Spinal cord (tissue), 10 donors: Measurements from ENCODE around the gene ZNF473. TPM values are rescaled to one million over a fixed set of nuclear protein-coding genes. Genes with fewer than 3 reads are reported as not detected.
"Not testable (repeated sequence)": the region's sequence is repeated elsewhere in the genome, so short reads cannot be mapped to it uniquely, and the experiment has no call there.

Experiments used
- DNase-seq, 6 donors: peaks; one replicate each; pipeline versions ENCODE4 v3.0.0 to v3.0.0-alpha.2; 2013 to 2015; ENCODE audit warnings: low spot score in 6 of 6, low read depth in 4 of 6
- H3K27ac ChIP-seq: one replicate; pipeline ENCODE4 v1.5.1; 2013; ENCODE audit warnings: low read depth, low read length, control low read depth
- H3K27me3 ChIP-seq: one replicate; pipeline ENCODE4 v1.6.1; 2013; ENCODE audit warnings: low read length; ENCODE audit not compliant: control insufficient read depth, insufficient read depth
- H3K36me3 ChIP-seq: one replicate; pipeline ENCODE4 v1.6.1; 2013; ENCODE audit warnings: low read length; ENCODE audit not compliant: control insufficient read depth, insufficient read depth
- H3K4me1 ChIP-seq: one replicate; pipeline ENCODE4 v1.6.1; 2013; ENCODE audit warnings: low read length; ENCODE audit not compliant: control insufficient read depth, insufficient read depth
- H3K4me3 ChIP-seq: one replicate; pipeline ENCODE4 v1.5.1; 2013; ENCODE audit warnings: low read depth, low read length, control low read depth
- H3K9me3 ChIP-seq: one replicate; pipeline ENCODE4 v1.6.1; 2013; ENCODE audit warnings: low read length; ENCODE audit not compliant: control insufficient read depth, insufficient read depth
- WGBS: methylation state at CpG from one replicate; pipeline ENCODE4 v1.1.5; 2013; ENCODE audit warnings: missing lambda C conversion rate; ENCODE audit not compliant: insufficient coverage; 5-methylcytosine and 5-hydroxymethylcytosine counted together
- polyA plus RNA-seq, 2 donors: library from polyadenylated mRNA; unstranded; fragments of 120-200 nt; gene quantifications; one replicate each; pipeline ENCODE4 v1.2.1, GENCODE V29; 2013; ENCODE audit not compliant: insufficient read length in 2 of 2
- total RNA-seq, 2 donors: library from RNA; depleted of rRNA in 1 of 2; stranded (reverse); fragments of 120-200 nt in 1 of 2; fragments of >200 nt in 1 of 2; gene quantifications; one replicate each; pipeline versions ENCODE4 v1.2.3 to v1.2.4, GENCODE V29; 2013 to 2014
- donor health status: healthy.

Gene ZNF473
- total and polyA plus RNA-seq, 4 donors: 10.0 to 14.8 (median 14.0) TPM

DNA sequence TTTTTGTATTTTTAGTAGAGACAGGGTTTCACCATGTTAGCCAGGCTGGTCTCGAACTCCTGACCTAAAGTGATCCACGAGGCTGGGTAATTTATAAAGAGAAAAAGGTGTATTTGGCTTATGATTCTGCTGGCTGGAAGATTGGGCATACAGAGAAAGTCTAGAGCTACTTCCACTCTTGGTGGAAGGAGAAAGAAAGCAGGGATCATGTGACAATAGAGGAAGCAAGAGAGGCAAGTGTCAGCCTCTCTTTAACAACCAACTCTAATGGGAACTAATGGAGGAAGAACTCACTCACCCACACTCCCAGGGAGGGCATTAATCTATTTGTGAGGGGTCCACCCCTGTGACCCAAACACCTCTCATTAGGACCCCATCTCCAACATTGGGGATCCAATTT is 58.6 kb downstream of the ZNF473 start:
- not testable (repeated sequence) for H3K4me1 ChIP-seq, H3K27ac ChIP-seq, DNase-seq, H3K4me3 ChIP-seq, H3K27me3 ChIP-seq, H3K36me3 ChIP-seq, H3K9me3 ChIP-seq
- WGBS: 83% methylated on average over 2 of the region's 2 CpGs

DNA sequence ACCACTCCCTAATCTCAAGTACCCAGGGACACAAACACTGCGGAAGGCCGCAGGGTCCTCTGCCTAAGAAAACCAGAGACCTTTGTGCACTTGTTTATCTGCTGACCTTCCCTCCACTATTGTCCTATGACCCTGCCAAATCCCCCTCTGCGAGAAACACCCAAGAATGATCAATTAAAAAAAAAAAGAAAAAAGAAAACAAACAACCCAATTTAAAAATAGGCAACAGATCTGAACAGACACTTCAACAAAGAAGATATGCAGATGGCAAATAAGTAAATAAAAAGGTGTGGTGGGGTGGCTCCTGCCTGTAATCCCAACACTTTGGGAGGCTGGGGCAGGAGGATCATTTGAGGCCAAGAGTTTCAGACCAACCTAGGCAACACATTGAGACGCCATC is 61.3 kb downstream of the ZNF473 start:
- not testable (repeated sequence) for H3K9me3 ChIP-seq, DNase-seq, H3K4me3 ChIP-seq, H3K36me3 ChIP-seq, H3K27ac ChIP-seq, H3K4me1 ChIP-seq, H3K27me3 ChIP-seq
- no CpG with 5 or more reads among the region's 4 CpGs for WGBS

DNA sequence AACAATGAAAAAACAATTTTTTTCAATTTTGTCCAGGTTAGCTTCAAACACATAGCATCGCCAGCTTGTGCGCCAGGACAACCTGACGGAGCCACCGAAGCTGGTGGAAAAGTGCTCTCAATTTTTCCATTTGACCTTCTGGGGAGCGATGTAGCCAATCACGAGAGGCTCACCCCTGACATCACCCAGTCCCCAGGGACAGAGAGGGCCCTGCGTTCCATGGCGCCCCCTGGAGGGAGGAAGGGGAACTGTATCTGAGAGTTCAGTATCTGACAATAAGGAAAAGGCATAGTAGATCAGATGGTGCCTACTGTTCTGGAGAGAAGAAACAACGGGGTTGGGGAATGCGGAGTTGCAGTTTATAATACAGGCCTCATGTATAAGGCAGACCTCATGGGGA is 64.9 kb downstream of the ZNF473 start:
- DNase-seq, H3K36me3 ChIP-seq, H3K4me3 ChIP-seq, H3K4me1 ChIP-seq, H3K9me3 ChIP-seq, H3K27ac ChIP-seq, H3K27me3 ChIP-seq: not testable (repeated sequence)
- 60% methylated on average over 6 of the region's 10 CpGs for WGBS

DNA sequence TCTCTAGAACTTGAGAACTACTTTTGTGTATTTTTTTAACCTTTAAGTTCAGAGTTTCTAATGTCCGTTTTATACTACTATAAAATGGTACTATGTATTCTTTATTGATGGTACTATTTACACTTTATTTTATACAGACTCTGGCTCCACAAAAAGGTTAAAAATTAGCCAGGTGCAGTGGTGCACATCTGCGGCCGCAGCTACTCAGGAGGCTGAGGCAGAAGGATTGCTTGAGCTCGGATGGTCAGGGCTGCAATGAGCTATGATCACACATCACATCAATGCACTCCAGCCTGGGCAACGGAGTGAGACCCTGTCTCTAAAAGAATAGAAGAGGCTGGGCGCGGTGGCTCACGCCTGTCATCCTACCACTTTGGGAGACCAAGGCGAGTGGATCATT is 66.0 kb downstream of the ZNF473 start:
- DNase-seq, H3K4me1 ChIP-seq, H3K9me3 ChIP-seq, H3K36me3 ChIP-seq, H3K27ac ChIP-seq, H3K4me3 ChIP-seq, H3K27me3 ChIP-seq: not testable (repeated sequence)
- WGBS: 83% methylated on average over 2 of the region's 9 CpGs

DNA sequence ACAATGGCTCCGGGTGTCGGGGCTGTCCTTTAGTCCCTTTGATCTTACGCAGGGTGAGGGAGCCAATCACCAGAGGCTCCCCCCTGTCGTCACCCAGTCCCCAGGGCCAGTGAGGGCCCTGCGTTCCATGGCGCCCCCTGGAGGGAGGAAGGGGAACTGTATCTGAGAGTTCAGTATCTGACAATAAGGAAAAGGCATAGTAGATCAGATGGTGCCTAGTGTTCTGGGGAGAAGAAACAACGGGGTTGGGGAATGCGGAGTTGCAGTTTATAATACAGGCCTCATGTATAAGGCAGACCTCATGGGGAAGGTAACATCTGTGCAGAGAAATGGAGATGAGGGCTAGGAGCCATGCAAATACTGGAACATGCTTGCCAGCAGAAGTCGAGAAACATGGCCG is 66.8 kb downstream of the ZNF473 start:
- H3K27ac ChIP-seq, H3K27me3 ChIP-seq, H3K9me3 ChIP-seq, H3K36me3 ChIP-seq, H3K4me3 ChIP-seq, H3K4me1 ChIP-seq, DNase-seq: not testable (repeated sequence)
- no CpG with 5 or more reads among the region's 10 CpGs for WGBS

DNA sequence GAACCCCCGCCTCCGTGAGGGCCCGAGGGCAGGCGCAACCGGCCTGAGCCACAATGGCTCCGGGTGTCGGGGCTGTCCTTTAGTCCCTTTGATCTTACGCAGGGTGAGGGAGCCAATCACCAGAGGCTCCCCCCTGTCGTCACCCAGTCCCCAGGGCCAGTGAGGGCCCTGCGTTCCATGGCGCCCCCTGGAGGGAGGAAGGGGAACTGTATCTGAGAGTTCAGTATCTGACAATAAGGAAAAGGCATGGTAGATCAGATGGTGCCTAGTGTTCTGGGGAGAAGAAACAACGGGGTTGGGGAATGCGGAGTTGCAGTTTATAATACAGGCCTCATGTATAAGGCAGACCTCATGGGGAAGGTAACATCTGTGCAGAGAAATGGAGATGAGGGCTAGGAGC is 72.1 kb downstream of the ZNF473 start:
- H3K4me1 ChIP-seq, H3K36me3 ChIP-seq, H3K9me3 ChIP-seq, H3K27me3 ChIP-seq, H3K27ac ChIP-seq, DNase-seq, H3K4me3 ChIP-seq: not testable (repeated sequence)
- WGBS: no CpG with 5 or more reads among the region's 13 CpGs

DNA sequence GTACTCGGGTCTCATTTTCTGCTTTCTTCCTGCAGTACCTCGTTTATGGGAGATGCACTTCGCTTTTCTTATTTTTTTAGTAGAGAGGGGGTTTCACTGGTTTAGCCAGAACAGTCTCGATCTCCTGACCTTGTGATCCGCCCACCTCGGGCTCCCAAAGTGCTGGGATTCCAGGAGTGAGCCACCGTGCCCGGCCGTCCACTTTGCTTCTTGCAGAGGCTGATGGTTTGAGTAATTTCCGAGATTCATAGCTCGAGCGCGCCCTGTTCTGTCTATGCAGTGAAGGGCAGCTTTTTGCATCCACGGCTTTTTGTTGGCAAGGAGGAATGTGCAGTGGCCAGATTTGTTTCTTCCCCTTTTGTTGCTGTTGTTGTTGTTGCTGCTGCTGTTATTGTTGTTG is 73.1 kb downstream of the ZNF473 start:
- H3K27ac ChIP-seq, H3K4me1 ChIP-seq, DNase-seq, H3K4me3 ChIP-seq, H3K9me3 ChIP-seq, H3K36me3 ChIP-seq, H3K27me3 ChIP-seq: not testable (repeated sequence)
- WGBS: no CpG with 5 or more reads among the region's 14 CpGs

DNA sequence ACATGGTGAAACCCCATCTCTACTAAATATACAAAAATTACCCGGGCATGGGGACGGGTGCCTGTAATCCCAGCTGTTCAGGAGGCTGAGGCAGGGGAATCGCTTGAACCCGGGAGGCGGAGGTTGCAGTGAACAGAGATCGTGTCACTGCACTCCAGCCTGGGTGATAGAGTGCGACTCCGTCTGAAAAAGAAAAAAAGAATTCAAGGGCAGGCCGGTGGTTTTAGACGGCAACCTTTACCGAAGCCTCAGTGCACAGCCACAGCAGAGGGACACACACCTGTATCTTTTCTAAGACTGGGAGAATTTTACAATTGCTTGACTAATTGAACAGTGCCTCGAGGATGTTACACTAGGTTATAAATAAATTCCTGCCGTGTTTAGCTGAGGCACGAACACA is 73.9 kb downstream of the ZNF473 start:
- not testable (repeated sequence) for H3K27ac ChIP-seq, H3K4me1 ChIP-seq, H3K9me3 ChIP-seq, H3K36me3 ChIP-seq, DNase-seq, H3K27me3 ChIP-seq, H3K4me3 ChIP-seq
- WGBS: 74% methylated on average over 3 of the region's 14 CpGs

DNA sequence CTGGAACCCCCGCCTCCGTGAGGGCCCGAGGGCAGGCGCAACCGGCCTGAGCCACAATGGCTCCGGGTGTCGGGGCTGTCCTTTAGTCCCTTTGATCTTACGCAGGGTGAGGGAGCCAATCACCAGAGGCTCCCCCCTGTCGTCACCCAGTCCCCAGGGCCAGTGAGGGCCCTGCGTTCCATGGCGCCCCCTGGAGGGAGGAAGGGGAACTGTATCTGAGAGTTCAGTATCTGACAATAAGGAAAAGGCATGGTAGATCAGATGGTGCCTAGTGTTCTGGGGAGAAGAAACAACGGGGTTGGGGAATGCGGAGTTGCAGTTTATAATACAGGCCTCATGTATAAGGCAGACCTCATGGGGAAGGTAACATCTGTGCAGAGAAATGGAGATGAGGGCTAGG is 75.1 kb downstream of the ZNF473 start:
- H3K36me3 ChIP-seq, H3K4me1 ChIP-seq, H3K9me3 ChIP-seq, H3K27me3 ChIP-seq, H3K27ac ChIP-seq, H3K4me3 ChIP-seq, DNase-seq: not testable (repeated sequence)
- WGBS: no CpG with 5 or more reads among the region's 13 CpGs
